Measurements from ENCODE around the gene GIGYF2.

Gene GIGYF2

GRCh38 chr2:232761301-232761907 lies 64.3 kb downstream of the GIGYF2 start:
- Histone ChIP-seq H3K9me3 (no peaks in the 10 kb centered on the region), H3K27ac (no peak overlapping the region), H3K27me3 (no peaks in the 10 kb centered on the region), H3K4me1 (no peaks in the 10 kb centered on the region), H3K4me3 (no peak overlapping the region), H3K36me3 (peaks cover 59 to 80% (median 63%) of the 10 kb centered on the region in 3 donors)
- peak; percentile 13 to 16 for TF ChIP-seq CTCF (IDR thresholded peaks at IDR 0.05)
- DNase-seq, result no peak
- intact Hi-C loops (cut with DNase I; ENCODE audit: low total_unique reads), result no loop called here

GRCh38 chr2:232767866-232768265 lies 70.7 kb downstream of the GIGYF2 start:
- H3K9me3 ChIP-seq, result no peaks in the 10 kb centered on the region
- peaks cover 41 to 59% (median 41%) of the 10 kb centered on the region in 3 donors for H3K36me3 ChIP-seq
- no peak overlapping the region for H3K27ac ChIP-seq
- no peak overlapping the region for H3K4me3 ChIP-seq
- DNase-seq, result no peak
- intact Hi-C loops (cut with DNase I; ENCODE audit: low total_unique reads), result no loop called here
- H3K27me3 ChIP-seq, result no peaks in the 10 kb centered on the region
- H3K4me1 ChIP-seq, result no peaks in the 10 kb centered on the region
- TF ChIP-seq CTCF (IDR thresholded peaks at IDR 0.05), result no peak

GRCh38 chr2:232770207-232770606 lies 73.1 kb downstream of the GIGYF2 start:
- Histone ChIP-seq H3K36me3 (peaks cover 23 to 43% (median 24%) of the 10 kb centered on the region in 3 donors), H3K27ac (no peak overlapping the region)

GRCh38 chr2:232771870-232772269 lies 74.7 kb downstream of the GIGYF2 start:
- TF ChIP-seq CTCF (IDR thresholded peaks at IDR 0.05), result no peak
- intact Hi-C loops (cut with DNase I; ENCODE audit: low total_unique reads), result no loop called here
- Histone ChIP-seq H3K9me3 (no peaks in the 10 kb centered on the region), H3K4me1 (peaks cover 0 to 3% (median 0%) of the 10 kb centered on the region in 4 donors), H3K27ac (no peak overlapping the region), H3K4me3 (no peak overlapping the region), H3K36me3 (peaks cover 13 to 37% (median 19%) of the 10 kb centered on the region in 3 donors), H3K27me3 (no peaks in the 10 kb centered on the region)
- no peak for DNase-seq

More at GRCh38 chr2:232770207-232770606, 73.1 kb downstream of the GIGYF2 start:
- Histone ChIP-seq H3K27me3 (no peaks in the 10 kb centered on the region), H3K4me1 (peaks cover 0 to 3% (median 0%) of the 10 kb centered on the region in 4 donors), H3K9me3 (no peaks in the 10 kb centered on the region), H3K4me3 (no peak overlapping the region)
- intact Hi-C loops (cut with DNase I; ENCODE audit: low total_unique reads), result no loop called here
- no peak for DNase-seq
- no peak for TF ChIP-seq CTCF (IDR thresholded peaks at IDR 0.05)

- no peaks in the 10 kb centered on the region for H3K9me3 ChIP-seq
- no peak overlapping the region for H3K27ac ChIP-seq
- no peaks in the 10 kb centered on the region for H3K27me3 ChIP-seq
- no peak overlapping the region for H3K4me3 ChIP-seq
- DNase-seq, result no peak
- intact Hi-C loops (cut with DNase I; ENCODE audit: low total_unique reads), result no loop called here
- TF ChIP-seq CTCF (IDR thresholded peaks at IDR 0.05), result no peak
- peaks cover 13 to 37% (median 24%) of the 10 kb centered on the region in 3 donors for H3K36me3 ChIP-seq
- peaks cover 0 to 3% (median 0%) of the 10 kb centered on the region in 4 donors for H3K4me1 ChIP-seq
Measured at GRCh38 chr2:232772531-232772930, 75.4 kb downstream of the GIGYF2 start.
